DMS79 (cell line): ENCODE results near the gene TLE3.
A peak's percentile ranks its signal among the peaks of the same experiment; 100 is the strongest.

Source experiments
- DNase-seq: peaks from one replicate; lab custom pipeline; 2025; lab: John Stamatoyannopoulos, UW

The TLE3 gene

GRCh38 chr15:70048198-70048565 lies 49.5 kb downstream of the TLE3 start:
- no peak for DNase-seq

DNA sequence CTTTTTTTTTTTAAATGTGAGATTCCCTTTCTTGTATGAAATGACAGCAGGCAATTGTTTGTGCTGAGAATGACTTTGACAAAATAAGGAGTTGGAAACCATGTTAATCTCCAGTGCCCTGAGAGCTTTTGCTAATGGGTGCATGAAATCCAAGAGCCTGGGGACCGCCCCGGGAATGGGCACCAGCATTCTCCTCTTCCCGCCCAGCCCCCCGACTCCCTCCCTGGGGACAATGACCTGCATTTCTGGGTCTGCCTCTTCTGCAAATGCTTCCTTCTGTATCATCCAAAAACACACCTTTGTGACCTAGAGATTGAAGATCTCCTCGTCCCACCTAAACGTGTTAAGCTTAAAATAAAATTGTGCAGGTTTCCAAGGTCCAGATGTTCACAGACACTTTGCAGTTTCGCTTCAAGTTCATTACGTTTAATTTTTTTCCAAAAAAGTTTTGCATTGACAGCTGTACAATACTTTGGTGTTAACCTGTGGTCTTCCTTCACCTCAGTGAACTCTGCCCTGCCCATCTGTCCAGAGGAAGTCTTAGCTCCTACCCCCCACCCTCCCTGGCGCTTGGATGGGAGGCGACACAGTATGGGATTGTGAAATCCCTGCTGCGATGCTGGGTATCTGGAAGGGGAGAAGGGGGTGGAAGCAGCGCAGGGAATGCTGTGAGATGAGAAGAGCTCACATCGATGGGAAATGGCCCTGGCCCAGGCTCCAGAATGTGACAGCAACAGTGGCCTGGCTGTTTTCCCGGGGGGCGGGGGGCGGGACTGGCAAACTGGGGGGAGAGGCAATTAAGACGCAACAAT lies 50.1 kb downstream of the TLE3 start:
- DNase-seq = no peak

- no peak for DNase-seq
Observed at GRCh38 chr15:70046679-70047369, 50.9 kb downstream of the TLE3 start.

GRCh38 chr15:70045045-70045444 lies 52.7 kb downstream of the TLE3 start:
- no peak for DNase-seq

- no peak for DNase-seq
Observed at GRCh38 chr15:70044168-70044567, 53.5 kb downstream of the TLE3 start.

GRCh38 chr15:70043590-70043989 lies 54.1 kb downstream of the TLE3 start:
- DNase-seq = no peak

GRCh38 chr15:70042553-70043214 lies 55.0 kb downstream of the TLE3 start:
- no peak for DNase-seq

DNA sequence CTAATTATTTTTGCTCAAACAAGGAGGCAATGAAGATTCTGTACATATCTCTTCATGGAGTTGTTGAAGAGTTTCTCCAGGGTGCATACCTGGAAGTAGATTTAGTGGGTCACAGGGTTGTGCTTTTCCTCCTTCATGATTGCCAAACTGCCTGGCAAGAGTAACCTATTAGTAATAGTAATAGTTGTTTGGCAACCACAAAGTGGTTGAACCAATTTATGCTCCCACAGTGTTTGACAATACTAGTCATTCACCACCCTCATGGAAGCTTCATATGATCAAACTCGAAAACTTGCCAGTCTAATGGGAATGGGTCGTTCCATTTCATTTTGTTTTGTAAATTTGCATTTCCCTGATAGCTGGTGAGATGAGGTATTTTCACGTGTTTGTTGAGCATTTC lies 57.8 kb downstream of the TLE3 start:
- DNase-seq = no peak

DNA sequence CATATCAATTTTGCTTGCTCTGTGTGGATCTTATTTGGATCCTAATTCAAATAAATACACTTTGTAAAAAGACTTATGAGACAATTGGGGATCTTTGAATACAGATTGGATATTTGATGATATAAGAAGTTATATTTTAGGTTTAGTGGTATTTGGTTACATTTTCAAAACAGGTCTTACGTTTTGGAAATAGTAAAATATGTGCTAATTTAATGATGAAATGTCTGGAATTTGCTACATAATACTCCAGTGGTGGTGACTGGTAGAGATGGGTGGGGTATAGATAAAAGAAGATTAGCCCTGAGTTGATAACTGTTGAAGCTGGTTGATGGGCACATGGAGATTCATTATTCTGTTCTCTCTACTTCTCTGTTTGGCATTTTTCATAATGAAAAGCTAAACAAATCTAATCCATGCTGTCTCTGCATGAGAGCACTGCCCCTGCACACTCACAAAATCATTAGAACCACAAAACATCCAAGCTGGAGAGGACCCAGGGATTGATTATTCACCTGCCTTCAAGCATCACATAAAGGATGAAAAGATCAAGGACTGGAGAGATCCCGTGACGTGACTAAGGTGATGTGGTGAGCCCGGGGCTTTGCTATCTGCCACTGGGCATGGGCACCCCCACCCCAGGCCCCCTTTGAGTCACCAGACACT lies 58.9 kb downstream of the TLE3 start:
- no peak for DNase-seq

DNA sequence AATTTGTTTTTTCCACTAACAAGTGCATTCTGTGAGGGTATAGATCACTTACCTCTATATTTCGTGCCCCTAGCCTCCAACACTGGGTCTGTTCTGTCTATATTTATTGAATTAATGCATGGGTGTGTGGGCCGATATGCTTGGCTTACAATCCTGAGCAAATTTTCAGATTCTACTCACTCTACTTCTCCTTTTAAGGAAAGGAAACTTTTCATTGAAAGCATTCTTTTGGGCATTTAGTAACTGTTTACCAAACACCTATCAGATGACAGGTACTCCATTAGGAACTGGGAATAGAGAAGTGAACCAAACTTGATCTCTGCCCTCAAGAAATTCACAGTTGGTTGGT lies 60.5 kb downstream of the TLE3 start:
- DNase-seq = no peak

DNA sequence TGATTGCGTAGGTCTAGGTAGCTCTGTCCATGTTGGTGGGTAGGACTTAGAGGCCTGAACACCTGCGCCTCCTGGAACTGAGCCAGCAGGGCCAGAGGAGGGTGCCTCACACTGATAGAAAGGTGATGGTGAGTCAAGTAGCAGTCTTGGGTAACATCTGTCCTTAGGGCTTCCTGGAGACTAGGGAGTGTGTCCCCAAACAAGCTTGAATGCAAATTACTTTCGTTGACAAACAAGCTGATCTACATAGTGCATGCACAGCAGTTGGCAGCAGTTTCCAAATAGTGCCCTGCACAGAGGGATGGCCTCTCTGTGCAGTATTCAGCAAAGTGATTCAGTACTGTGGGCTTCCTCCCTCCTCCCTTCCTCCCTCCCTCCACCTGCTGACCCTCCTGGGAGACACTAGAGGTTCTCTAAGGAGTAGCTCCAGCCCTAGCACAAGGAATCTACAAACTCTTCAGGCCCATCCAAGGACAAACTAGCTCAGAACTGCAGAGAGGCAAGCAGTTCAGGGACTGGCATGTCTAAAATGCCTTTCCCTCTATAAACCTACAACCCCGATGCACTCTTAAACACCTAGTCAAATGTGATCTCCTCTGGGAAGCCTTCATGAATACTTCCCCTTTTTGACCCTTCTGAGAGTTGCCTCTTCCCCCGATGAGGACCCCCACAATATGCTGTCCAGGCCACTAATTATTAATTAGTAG lies 61.0 kb downstream of the TLE3 start:
- peak; percentile 51 for DNase-seq

- DNase-seq = no peak
Observed at GRCh38 chr15:70035719-70036077, 62.0 kb downstream of the TLE3 start.

- DNase-seq = no peak
Observed at GRCh38 chr15:70035051-70035718, 62.5 kb downstream of the TLE3 start.

DNA sequence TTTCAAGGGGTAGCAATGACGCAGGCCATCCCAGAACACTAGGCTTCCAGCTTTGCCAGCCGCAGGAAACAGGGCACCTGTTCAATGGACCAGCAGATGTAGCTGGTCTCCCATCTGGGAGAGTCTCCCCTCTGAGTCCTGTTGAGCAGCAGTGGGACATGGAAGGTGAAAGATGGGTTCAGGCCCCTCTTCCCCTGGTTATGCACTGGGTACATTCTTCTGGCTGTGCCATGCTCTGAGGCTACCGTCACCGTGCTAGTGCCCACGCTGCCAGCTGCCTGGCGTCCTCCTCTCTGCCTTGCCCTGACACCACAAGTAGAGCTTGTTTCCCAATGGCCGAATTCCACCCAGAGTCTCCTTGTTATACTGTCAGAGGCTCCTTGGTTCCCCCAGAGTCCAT lies 63.1 kb downstream of the TLE3 start:
- no peak for DNase-seq

DNA sequence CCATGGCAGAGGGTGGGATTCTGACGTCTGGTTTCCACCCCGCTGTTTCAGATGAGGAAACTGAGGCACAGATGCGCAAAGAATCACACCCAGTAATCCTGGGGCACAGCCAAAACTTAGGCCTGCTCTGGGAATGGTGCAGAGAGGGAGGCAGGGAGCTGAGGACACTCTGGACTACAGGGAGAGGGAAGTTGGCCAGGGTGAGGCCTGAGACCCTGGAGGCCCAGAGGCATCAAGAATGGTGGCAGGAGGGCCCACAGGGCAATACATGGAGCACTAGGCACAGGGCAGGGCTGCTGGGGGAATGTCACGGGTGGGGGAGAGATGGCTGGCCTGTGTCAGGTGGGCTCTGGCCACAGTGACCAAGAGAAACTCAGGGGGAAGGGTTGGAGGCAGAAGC lies 63.6 kb downstream of the TLE3 start:
- no peak for DNase-seq

DNA sequence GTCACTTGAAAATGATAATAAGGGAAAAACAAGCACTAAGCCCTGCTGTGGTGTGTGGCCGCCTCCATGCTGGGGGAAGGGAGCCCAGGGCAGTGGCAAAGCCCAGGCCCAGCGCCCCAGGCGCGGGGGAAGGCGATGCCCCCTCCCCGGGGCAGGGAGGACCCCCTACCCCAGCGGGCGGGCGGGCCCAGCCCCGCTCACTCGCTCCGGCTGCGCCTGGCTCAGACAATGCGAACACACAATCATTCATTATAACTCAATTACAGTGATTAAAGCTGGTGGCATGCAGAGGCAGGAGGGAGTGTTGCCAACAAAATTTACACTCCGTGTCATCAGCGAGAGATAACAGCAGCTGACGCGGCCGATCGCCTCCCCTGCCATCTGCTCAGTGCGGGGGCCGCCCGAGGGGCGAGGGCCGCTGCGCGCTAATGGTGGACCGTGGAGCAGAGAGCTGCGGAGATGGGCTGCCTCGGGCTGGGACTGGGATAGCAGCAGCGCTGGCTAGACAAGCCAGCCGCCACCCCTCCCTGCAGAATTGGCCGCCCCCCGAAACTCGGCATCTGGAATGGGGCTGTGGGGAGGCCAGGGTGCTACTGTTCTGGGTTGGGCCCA lies 64.1 kb downstream of the TLE3 start:
- DNase-seq = peak; percentile 5

DNA sequence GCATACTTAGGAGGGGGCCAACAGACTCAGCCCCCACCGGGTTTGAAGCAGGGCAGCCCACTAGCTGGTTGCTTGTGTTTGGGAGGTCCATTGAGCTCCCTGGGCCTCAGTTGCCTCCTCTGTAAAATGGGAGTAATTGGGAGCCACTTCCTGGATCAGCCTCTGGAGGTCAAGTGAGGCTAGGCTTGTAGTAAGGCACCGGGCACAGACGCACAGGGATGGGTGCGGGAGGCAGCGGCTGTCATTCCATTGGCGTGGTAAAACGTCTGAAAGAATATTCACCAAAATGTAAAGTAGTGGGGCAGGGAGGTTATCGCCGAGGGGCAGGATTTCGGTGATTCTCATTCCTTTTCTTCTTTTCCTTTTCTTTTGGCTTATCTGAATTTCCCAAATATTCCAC lies 64.6 kb downstream of the TLE3 start:
- no peak for DNase-seq

GRCh38 chr15:70032509-70032908 lies 65.2 kb downstream of the TLE3 start:
- DNase-seq = no peak

GRCh38 chr15:70031713-70032112 lies 66.0 kb downstream of the TLE3 start:
- peak; percentile 53 for DNase-seq

GRCh38 chr15:70031261-70031660 lies 66.5 kb downstream of the TLE3 start:
- no peak for DNase-seq

DNA sequence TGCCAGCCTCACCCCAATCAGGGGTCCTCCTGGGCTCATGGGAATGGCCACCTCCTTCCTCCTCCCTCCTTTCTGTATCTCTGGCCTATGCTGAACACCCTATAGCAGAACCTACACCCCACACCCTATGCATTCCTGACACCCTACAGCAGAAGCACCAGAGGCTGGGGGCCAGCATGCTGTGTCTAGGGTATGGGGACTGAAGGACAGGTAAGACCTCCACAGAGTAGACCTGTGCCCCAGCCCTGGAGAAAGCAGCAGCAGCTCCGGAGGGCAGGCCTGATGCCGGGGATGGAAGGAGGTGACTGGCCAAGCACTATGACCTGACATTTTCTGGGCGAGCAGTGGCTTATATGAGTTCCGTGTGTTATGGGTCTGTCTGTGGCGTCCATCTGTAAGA lies 66.9 kb downstream of the TLE3 start:
- DNase-seq = no peak
